Measurements from ENCODE around the gene CDC42BPB.

- TF ChIP-seq CTCF (optimal IDR thresholded peaks at IDR 0.05 in 1 of 3, IDR thresholded peaks at IDR 0.05 in 1 of 3, conservative IDR thresholded peaks at IDR 0.05 in 1 of 3; ENCODE audit: extremely low read depth in 1 of 3, insufficient read depth in 2 of 3, low read length in 3 of 3) (no peak), EZH2 (IDR thresholded peaks at IDR 0.05; ENCODE audit: low read length) (no peak)
These were observed 47.8 kb downstream of the CDC42BPB start for GRCh38 chr14:103009559-103009958.
